ENCODE results near the gene EPDR1. TPM values are rescaled to one million over a fixed set of nuclear protein-coding genes. Genes with fewer than 3 reads are reported as not detected.

Gene EPDR1
- total RNA-seq, 4 donors from 2014 or later, result 24.9 to 35.5 (median 30.7) TPM

DNA sequence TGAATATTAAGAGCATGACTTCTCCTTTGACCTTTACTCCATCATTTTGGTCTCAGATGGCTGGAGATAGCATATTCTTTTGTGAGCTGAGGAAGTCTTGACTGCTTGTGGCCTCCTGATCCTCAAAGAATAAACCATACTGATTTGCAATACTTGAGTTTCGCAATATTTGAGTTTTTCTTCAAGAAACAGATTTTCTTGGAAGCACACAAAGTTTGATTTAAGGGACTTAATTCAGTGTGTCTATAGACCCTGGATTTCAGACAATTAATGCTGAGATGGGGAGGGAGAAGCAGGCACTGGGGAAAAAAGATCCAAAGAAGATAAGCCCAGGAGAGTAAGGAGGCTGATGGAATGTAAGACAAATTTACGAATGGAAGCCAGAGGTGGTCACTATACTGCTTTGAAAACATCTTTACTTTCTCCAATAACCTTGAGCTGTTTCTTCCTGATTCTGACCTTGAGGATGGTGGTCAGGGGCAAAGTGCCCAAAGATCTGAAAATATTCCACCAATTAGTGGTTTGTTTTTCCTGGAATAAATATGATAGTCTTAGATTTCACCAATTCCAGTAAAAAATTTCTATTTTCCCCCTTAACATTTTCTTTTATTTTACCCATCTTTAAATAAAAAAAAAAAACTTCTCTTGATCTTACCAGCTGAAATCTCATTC, 7.5 kb downstream of the EPDR1 start:
- Histone ChIP-seq H3K27me3 (no peaks in the 10 kb centered on the region), H3K36me3 (no peaks in the 10 kb centered on the region), H3K9me3 (peaks cover 0 to 15% (median 3%) of the 10 kb centered on the region in 4 donors), H3K4me1 (peaks cover 0 to 20% (median 14%) of the 10 kb centered on the region in 4 donors), H3K27ac (replicated peaks in 1 of 4) (no peak overlapping the region), H3K4me3 (no peak overlapping the region)
- intact Hi-C loops (cut with DNase I), result no loop called here
- TF ChIP-seq POLR2A (IDR thresholded peaks at IDR 0.05; ENCODE audit: low read depth), result no peak
- TF ChIP-seq EP300 (IDR thresholded peaks at IDR 0.05), result no peak
- TF ChIP-seq, protein P1, sequence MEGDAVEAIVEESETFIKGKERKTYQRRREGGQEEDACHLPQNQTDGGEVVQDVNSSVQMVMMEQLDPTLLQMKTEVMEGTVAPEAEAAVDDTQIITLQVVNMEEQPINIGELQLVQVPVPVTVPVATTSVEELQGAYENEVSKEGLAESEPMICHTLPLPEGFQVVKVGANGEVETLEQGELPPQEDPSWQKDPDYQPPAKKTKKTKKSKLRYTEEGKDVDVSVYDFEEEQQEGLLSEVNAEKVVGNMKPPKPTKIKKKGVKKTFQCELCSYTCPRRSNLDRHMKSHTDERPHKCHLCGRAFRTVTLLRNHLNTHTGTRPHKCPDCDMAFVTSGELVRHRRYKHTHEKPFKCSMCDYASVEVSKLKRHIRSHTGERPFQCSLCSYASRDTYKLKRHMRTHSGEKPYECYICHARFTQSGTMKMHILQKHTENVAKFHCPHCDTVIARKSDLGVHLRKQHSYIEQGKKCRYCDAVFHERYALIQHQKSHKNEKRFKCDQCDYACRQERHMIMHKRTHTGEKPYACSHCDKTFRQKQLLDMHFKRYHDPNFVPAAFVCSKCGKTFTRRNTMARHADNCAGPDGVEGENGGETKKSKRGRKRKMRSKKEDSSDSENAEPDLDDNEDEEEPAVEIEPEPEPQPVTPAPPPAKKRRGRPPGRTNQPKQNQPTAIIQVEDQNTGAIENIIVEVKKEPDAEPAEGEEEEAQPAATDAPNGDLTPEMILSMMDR (IDR thresholded peaks at IDR 0.05), result no peak
- TF ChIP-seq POLR2AphosphoS5 (IDR thresholded peaks at IDR 0.05), result no peak
- WGBS, result 78% methylated on average over 2 of the region's 2 CpGs
- no peak for DNase-seq (ENCODE audit: extremely low spot score)

DNA sequence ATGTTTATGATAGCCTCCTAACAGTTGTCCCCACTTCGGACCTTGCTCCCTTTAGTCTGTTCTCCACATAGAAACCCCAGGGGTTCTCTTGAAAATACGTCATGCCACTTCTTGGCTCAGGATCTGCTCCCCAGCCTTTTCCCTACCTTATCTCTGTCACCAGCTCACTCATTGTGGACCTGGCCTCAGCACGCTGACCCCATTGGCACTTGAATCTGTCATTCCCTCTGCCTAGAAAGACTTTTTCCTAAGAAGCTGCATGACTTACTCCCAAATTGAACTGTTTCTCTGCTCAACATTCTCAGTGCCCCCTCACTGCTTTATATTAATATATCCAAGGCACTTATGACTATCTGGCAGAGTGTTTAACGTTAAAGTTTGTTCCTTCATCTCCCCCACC, 8.4 kb downstream of the EPDR1 start:
- peaks cover 0 to 19% (median 8%) of the 10 kb centered on the region in 4 donors for H3K4me1 ChIP-seq
- H3K9me3 ChIP-seq, result peaks cover 0 to 15% (median 3%) of the 10 kb centered on the region in 4 donors
- TF ChIP-seq POLR2AphosphoS5 (IDR thresholded peaks at IDR 0.05), result no peak
- TF ChIP-seq EP300 (IDR thresholded peaks at IDR 0.05), result no peak
- TF ChIP-seq POLR2A (IDR thresholded peaks at IDR 0.05; ENCODE audit: low read depth), result no peak
- intact Hi-C loops (cut with DNase I), result no loop called here
- no peak overlapping the region for H3K4me3 ChIP-seq
- no peak for DNase-seq (ENCODE audit: extremely low spot score)
- H3K27ac ChIP-seq (replicated peaks in 1 of 4), result no peak overlapping the region
- H3K27me3 ChIP-seq, result no peaks in the 10 kb centered on the region
- H3K36me3 ChIP-seq, result no peaks in the 10 kb centered on the region
- WGBS, result 78% methylated on average over 4 of the region's 4 CpGs

DNA sequence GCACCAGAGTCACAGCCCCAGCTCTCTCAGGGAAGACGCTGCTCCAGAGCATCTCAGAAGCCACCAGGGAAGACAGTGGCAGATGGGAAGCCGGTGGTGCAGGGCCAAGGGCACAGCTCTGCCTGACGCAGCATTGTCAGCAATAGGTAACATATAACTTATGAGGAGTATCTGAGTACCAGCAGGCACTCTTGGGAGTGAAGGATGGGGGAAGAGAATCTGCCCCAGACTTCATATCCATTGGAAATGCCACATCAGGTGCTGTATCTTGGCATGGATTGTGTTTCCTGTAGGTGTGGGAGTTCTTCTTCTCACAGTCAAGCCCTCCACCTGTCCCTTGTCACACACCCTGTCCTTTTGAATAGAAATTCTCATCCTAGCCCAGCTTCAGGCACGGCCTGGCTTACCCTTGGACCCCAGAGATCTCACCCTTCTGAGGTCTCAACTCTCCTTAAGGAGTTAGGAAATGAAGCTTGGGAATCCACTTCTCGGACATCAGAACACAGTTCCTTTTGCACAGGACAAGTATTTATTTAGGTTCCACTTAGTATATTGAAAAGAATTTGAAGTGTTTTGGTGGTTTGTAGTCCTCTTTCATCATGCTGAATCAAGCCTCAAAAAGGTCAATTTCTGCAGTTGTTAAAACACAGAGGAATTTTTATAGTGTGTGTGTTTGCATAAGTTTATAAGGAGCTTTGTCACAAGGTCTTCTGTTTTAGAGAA, 9.9 kb downstream of the EPDR1 start:
- intact Hi-C loops (cut with DNase I), result no loop called here
- Histone ChIP-seq H3K9me3 (peaks cover 0 to 11% (median 2%) of the 10 kb centered on the region in 4 donors), H3K4me3 (no peak overlapping the region), H3K27ac (replicated peaks in 1 of 4) (no peak overlapping the region), H3K36me3 (no peaks in the 10 kb centered on the region), H3K4me1 (peaks cover 0 to 6% (median 0%) of the 10 kb centered on the region in 4 donors), H3K27me3 (no peaks in the 10 kb centered on the region)
- TF ChIP-seq POLR2AphosphoS5 (IDR thresholded peaks at IDR 0.05) (no peak), EP300 (IDR thresholded peaks at IDR 0.05) (no peak), POLR2A (IDR thresholded peaks at IDR 0.05; ENCODE audit: low read depth) (no peak)
- TF ChIP-seq, protein P1 (IDR thresholded peaks at IDR 0.05), result no peak
- 99% methylated on average over 5 of the region's 5 CpGs for WGBS
- DNase-seq (ENCODE audit: extremely low spot score), result no peak

DNA sequence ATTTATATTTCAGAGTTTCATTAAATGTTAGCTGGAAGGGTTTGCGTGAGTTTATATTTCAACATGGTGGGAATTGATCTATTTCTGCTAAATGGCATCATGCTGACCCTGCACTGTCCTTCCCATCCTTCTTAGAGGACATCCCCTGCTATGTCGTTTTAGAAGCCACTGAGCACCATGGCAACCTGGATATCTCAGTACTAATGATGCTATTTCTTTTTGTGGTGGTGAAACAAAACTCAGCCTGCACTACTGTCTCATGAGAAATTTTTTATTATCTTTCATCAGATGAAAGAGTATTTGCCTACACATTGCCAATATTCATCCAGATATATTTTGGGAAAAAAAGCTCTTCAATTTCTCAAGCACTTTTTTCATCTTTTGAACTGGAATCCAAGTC, 12.1 kb downstream of the EPDR1 start:
- peaks cover 0 to 4% (median 0%) of the 10 kb centered on the region in 4 donors for H3K9me3 ChIP-seq
- H3K4me1 ChIP-seq, result peaks cover 0 to 2% (median 0%) of the 10 kb centered on the region in 4 donors
- no peak overlapping the region for H3K4me3 ChIP-seq
- H3K27ac ChIP-seq (replicated peaks in 1 of 4), result no peak overlapping the region
- 66% methylated on average over 2 of the region's 2 CpGs for WGBS
- TF ChIP-seq, protein P1 (IDR thresholded peaks at IDR 0.05), result no peak
- TF ChIP-seq POLR2AphosphoS5 (IDR thresholded peaks at IDR 0.05) (no peak), EP300 (IDR thresholded peaks at IDR 0.05) (no peak), POLR2A (IDR thresholded peaks at IDR 0.05; ENCODE audit: low read depth) (no peak)
- no peak for DNase-seq (ENCODE audit: extremely low spot score)
- H3K36me3 ChIP-seq, result no peaks in the 10 kb centered on the region
- intact Hi-C loops (cut with DNase I), result no loop called here
- no peaks in the 10 kb centered on the region for H3K27me3 ChIP-seq

DNA sequence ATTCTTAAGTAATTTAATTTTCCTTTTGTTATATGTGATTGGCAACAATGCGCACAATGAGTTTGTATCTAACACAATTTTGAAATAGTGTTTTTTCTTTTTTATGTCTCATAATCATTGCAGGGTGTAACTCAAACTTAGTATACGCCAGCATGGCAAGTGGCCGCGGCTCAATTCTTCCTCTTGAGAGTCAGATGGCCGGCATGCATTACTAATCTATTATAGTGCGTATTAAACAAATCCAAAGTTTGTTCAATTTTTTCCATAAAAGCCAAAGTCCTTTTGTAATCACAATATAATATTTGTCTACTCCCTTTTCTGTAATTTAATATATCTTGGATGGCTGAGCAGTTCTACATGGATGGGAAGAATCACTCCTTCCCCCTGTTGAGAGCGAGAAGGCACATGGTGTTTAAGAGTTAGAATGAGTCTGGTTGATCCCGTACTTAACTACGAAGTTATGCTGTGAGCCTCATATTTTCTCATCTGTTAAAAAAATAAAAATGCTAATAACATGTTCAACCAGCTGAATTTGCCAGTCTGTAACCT, 12.7 kb downstream of the EPDR1 start:
- Histone ChIP-seq H3K36me3 (no peaks in the 10 kb centered on the region), H3K27me3 (no peaks in the 10 kb centered on the region), H3K4me3 (no peak overlapping the region), H3K27ac (replicated peaks in 1 of 4) (no peak overlapping the region), H3K9me3 (peaks cover 0 to 4% (median under 1%) of the 10 kb centered on the region in 4 donors), H3K4me1 (no peaks in the 10 kb centered on the region)
- 89% methylated on average over 9 of the region's 9 CpGs for WGBS
- intact Hi-C loops (cut with DNase I), result no loop called here
- TF ChIP-seq EP300 (IDR thresholded peaks at IDR 0.05), result no peak
- TF ChIP-seq POLR2A (IDR thresholded peaks at IDR 0.05; ENCODE audit: low read depth), result no peak
- TF ChIP-seq, protein P1 (IDR thresholded peaks at IDR 0.05), result no peak
- no peak for TF ChIP-seq POLR2AphosphoS5 (IDR thresholded peaks at IDR 0.05)
- no peak for DNase-seq (ENCODE audit: extremely low spot score)
